IMR-90 (cell line): ENCODE results near the gene OR12D3. TPM values are rescaled to one million over a fixed set of nuclear protein-coding genes. Genes with fewer than 3 reads are reported as not detected.

Source experiments
- ATAC-seq: fragments of 200-7000 bp; cut with Tn5 transposase; 2 replicates; pipeline ENCODE4 v1.9.1; 2020; ENCODE audit warnings: low read depth, mild to moderate bottlenecking, moderate library complexity
- BruUV-seq: library from RNA; stranded (reverse); fragments of 400-500 nt; replicated peaks from 2 replicates; lab custom pipeline; 2021; lab: Mats Ljungman, UMichigan
- CTCF ChIA-PET: fragments of 300-600 bp; formaldehyde crosslinking; extraction: SDS; loops from one replicate; lab custom pipeline; 2021; ENCODE audit warnings: antibody characterized with exemption; lab: Yijun Ruan, JAX
- POLR2A ChIA-PET: fragments of 300-600 bp; sonication (Branson Sonifier 250); formaldehyde crosslinking; loops from one replicate; lab custom pipeline; 2022; ENCODE audit warnings: antibody characterized with exemption; ENCODE audit not compliant: unreplicated experiment; lab: Charles Lee
- DNase-seq: peaks from one replicate; pipeline ENCODE4 v3.0.0; 2013
- H2AFZ ChIP-seq: replicated peaks from 2 replicates; pipeline ENCODE3; 2013; ENCODE audit warnings: low read length, mild to moderate bottlenecking; ENCODE audit not compliant: poor library complexity
- H2AK5ac ChIP-seq: 2 replicates; pipeline ENCODE4 v1.6.1; 2013; ENCODE audit warnings: low read depth, low read length, inconsistent platforms
- H2AK9ac ChIP-seq: replicated peaks from 2 replicates; pipeline ENCODE3; 2013; ENCODE audit warnings: mild to moderate bottlenecking, low read depth, low read length, moderate library complexity; ENCODE audit not compliant: poor library complexity
- H2BK120ac ChIP-seq: 2 replicates; pipeline ENCODE4 v1.6.1; 2013; ENCODE audit warnings: low read depth, low read length, inconsistent platforms
- H2BK15ac ChIP-seq: 3 replicates; pipeline ENCODE4 v1.6.1; 2013; ENCODE audit warnings: low read depth, low read length, inconsistent platforms
- H2BK20ac ChIP-seq: 2 replicates; pipeline ENCODE4 v1.6.1; 2013; ENCODE audit warnings: low read depth, mild to moderate bottlenecking, inconsistent platforms, low read length, moderate library complexity
- H2BK5ac ChIP-seq: 2 replicates; pipeline ENCODE4 v1.6.1; 2013; ENCODE audit warnings: mild to moderate bottlenecking, low read depth, low read length, inconsistent platforms; ENCODE audit not compliant: poor library complexity, severe bottlenecking
- H3K14ac ChIP-seq: replicated peaks from 2 replicates; pipeline ENCODE4 v1.6.1; 2013; ENCODE audit warnings: low read depth, low read length, inconsistent platforms
- H3K18ac ChIP-seq: 2 replicates; pipeline ENCODE4 v1.6.1; 2013; ENCODE audit warnings: low read depth, low read length, control low read depth
- H3K23ac ChIP-seq: 2 replicates; pipeline ENCODE4 v1.6.1; 2013; ENCODE audit warnings: low read depth, low read length, inconsistent platforms
- H3K27ac ChIP-seq: 2 replicates; pipeline ENCODE4 v1.5.1; 2013; ENCODE audit warnings: mild to moderate bottlenecking, control low read depth, low read length; ENCODE audit not compliant: insufficient read depth
- H3K27me3 ChIP-seq: 2 replicates; pipeline ENCODE4 v1.6.1; 2013; ENCODE audit warnings: low read length; ENCODE audit not compliant: control insufficient read depth, insufficient read depth
- H3K36me3 ChIP-seq: 2 replicates; pipeline ENCODE4 v1.6.1; 2013; ENCODE audit warnings: low read length, mixed read lengths; ENCODE audit not compliant: control insufficient read depth, insufficient read depth
- H3K4ac ChIP-seq: 2 replicates; pipeline ENCODE4 v1.6.1; 2013; ENCODE audit warnings: low read depth, low read length, inconsistent platforms
- H3K4me1 ChIP-seq: 2 replicates; pipeline ENCODE4 v1.6.1; 2013; ENCODE audit warnings: low read length, mixed read lengths; ENCODE audit not compliant: control insufficient read depth, insufficient read depth
- H3K4me2 ChIP-seq: 2 replicates; pipeline ENCODE4 v1.6.1; 2013; ENCODE audit warnings: low read depth, mild to moderate bottlenecking, control low read depth, low read length, moderate library complexity
- H3K4me3 ChIP-seq: 2 replicates; pipeline ENCODE4 v1.5.1; 2013; ENCODE audit warnings: low read depth, mild to moderate bottlenecking, control low read depth, low read length, moderate library complexity; ENCODE audit not compliant: insufficient read depth
- H3K56ac ChIP-seq: 2 replicates; pipeline ENCODE4 v1.6.1; 2013; ENCODE audit warnings: low read length, inconsistent platforms; ENCODE audit not compliant: insufficient read depth; ENCODE audit errors: extremely low read depth
- H3K79me1 ChIP-seq, 2 experiments: 2 replicates each; pipeline ENCODE4 v1.6.1; 2013; ENCODE audit warnings: low read length in 2 of 2, inconsistent platforms in 1 of 2, low read depth in 1 of 2
- H3K9ac ChIP-seq: 2 replicates; pipeline ENCODE4 v1.6.1; 2013; ENCODE audit warnings: low read depth, low read length, control low read depth
- H3K9me1 ChIP-seq: 2 replicates; pipeline ENCODE4 v1.6.1; 2013; ENCODE audit warnings: low read length, inconsistent platforms; ENCODE audit not compliant: insufficient read depth
- H3K9me3 ChIP-seq: 2 replicates; pipeline ENCODE4 v1.6.1; 2013; ENCODE audit warnings: low read length; ENCODE audit not compliant: control insufficient read depth, insufficient read depth
- H4K20me1 ChIP-seq: 2 replicates; pipeline ENCODE4 v1.6.1; 2013; ENCODE audit warnings: low read length, inconsistent platforms; ENCODE audit not compliant: insufficient read depth
- H4K5ac ChIP-seq: 2 replicates; pipeline ENCODE4 v1.6.1; 2013; ENCODE audit warnings: mild to moderate bottlenecking, low read depth, low read length, control low read depth
- H4K8ac ChIP-seq, 2 experiments: 2 replicates each; pipeline ENCODE4 v1.6.1; 2013; ENCODE audit warnings: low read depth in 2 of 2, low read length in 2 of 2, control low read depth in 1 of 2, inconsistent platforms in 1 of 2
- H4K91ac ChIP-seq: 2 replicates; pipeline ENCODE4 v1.6.1; 2013; ENCODE audit warnings: low read depth, low read length, inconsistent platforms; ENCODE audit not compliant: insufficient read depth
- USF2 ChIP-seq: fragments of 150-350 bp; IDR thresholded peaks from 2 replicates; pipeline ENCODE4 v1.6.1; 2017; ENCODE audit warnings: mild to moderate bottlenecking, antibody characterized with exemption, low read length, low read depth
- dilution Hi-C: fragments of 300-500 bp; cut with HindIII; formaldehyde crosslinking; loops from one replicate; pipeline ENCODE4 v1.14.3; 2018; ENCODE audit warnings: low sequenced_read_pairs; ENCODE audit not compliant: unreplicated experiment
- in situ Hi-C: fragments of 300-500 bp; cut with MboI; formaldehyde crosslinking; loops from 3 replicates; pipeline ENCODE4 v1.14.3; 2019; ENCODE audit warnings: low sequenced_read_pairs, inconsistent platforms, mixed read lengths
- intact Hi-C: fragments of 100-400 bp; cut with micrococcal nuclease; formaldehyde crosslinking; loops from 2 replicates; pipeline ENCODE4 v1.10.0; 2022
- polyA plus RNA-seq, 3 experiments: library from polyadenylated mRNA; depleted of rRNA; stranded (reverse); fragments of >200 nt; gene quantifications; 2 replicates each; pipeline ENCODE4 v1.2.3, GENCODE V29; 2012; ENCODE audit warnings: low replicate concordance in 1 of 3
- total RNA-seq: library from RNA; depleted of rRNA; stranded (reverse); fragments of >200 nt; gene quantifications from 2 replicates; pipeline ENCODE4 v1.2.3, GENCODE V29; 2012

The OR12D3 gene
- total and polyA plus RNA-seq, 2 of the 4 experiments (the other 2 are of a cell fraction), result not detected

DNA sequence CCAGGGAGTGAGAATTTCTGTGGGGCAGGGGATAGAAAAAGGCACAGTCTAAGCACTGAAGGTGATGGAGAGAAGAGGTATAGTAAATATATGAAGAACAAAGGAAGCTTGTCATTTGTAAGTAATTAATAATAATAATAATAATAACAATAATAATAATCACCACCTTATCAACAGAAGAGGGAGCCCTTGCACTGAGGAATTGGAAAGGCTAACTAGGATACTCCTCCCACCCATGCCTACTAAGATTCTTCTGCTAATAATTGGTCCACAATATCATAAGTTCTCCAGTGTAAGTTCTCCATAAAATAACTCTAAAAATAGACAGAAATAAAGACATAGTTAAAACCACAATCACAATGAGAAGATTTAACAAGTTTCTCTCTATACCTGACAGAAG, 912 bp upstream of the OR12D3 start:
- no peak overlapping the region for H4K91ac ChIP-seq
- H2AK9ac ChIP-seq, result no peak overlapping the region
- DNase-seq (no peak), ATAC-seq (no peak)
- no peak overlapping the region for H3K14ac ChIP-seq
- H3K56ac ChIP-seq, result no peak overlapping the region
- no peaks in the 10 kb centered on the region for H3K9me1 ChIP-seq
- no peak overlapping the region for H3K4ac ChIP-seq
- H3K4me3 ChIP-seq, result no peak overlapping the region
- H3K27ac ChIP-seq, result no peak overlapping the region
- H2BK20ac ChIP-seq, result no peak overlapping the region
- no peak overlapping the region for H2AFZ ChIP-seq
- no peak overlapping the region for H2BK5ac ChIP-seq
- POLR2A ChIA-PET, result no interaction called here
- H3K4me1 ChIP-seq, result no peaks in the 10 kb centered on the region
- no peak overlapping the region for H2BK15ac ChIP-seq
- no peak overlapping the region for H3K23ac ChIP-seq
- H3K18ac ChIP-seq, result no peak overlapping the region
- CTCF ChIA-PET, result no interaction called here
- intact Hi-C loops, result no loop called here
- H2BK120ac ChIP-seq, result no peak overlapping the region
- no TSS peak for BruUV-seq
- H3K79me1 ChIP-seq, result no peaks in the 10 kb centered on the region
- dilution Hi-C loops, result no loop called here
- no peaks in the 10 kb centered on the region for H3K27me3 ChIP-seq
- H3K36me3 ChIP-seq, result no peaks in the 10 kb centered on the region
- H4K5ac ChIP-seq, result no peak overlapping the region
- in situ Hi-C loops, result no loop called here
- no peak for TF ChIP-seq USF2
- H4K8ac ChIP-seq, result no peak overlapping the region
- peaks cover 9% of the 10 kb centered on the region; the same call in 1 of the 2 replicates for H3K9me3 ChIP-seq
- H4K20me1 ChIP-seq, result no peaks in the 10 kb centered on the region
- H3K4me2 ChIP-seq, result no peak overlapping the region
- H3K9ac ChIP-seq, result no peak overlapping the region
- H2AK5ac ChIP-seq, result no peak overlapping the region
